ENCODE results near the gene GPR180.
A peak's percentile ranks its signal among the peaks of the same experiment; 100 is the strongest.
"Not testable (repeated sequence)": the region's sequence is repeated elsewhere in the genome, so short reads cannot be mapped to it uniquely, and the experiment has no call there.

The GPR180 gene

GRCh38 chr13:94598281-94598680 is 3.4 kb upstream of the GPR180 start:
- no peak for DNase-seq

- no peak for DNase-seq
Measured at GRCh38 chr13:94599877-94600276, 1.8 kb upstream of the GPR180 start.

GRCh38 chr13:94602467-94602866 is 810 bp downstream of the GPR180 start:
- DNase-seq = no peak

- no peak for DNase-seq
Measured at GRCh38 chr13:94607056-94607455, 5.4 kb downstream of the GPR180 start.

- DNase-seq = no peak
Measured at GRCh38 chr13:94607939-94608338, 6.3 kb downstream of the GPR180 start.

GRCh38 chr13:94608586-94608985 is 6.9 kb downstream of the GPR180 start:
- no peak for DNase-seq

GRCh38 chr13:94609196-94609595 is 7.5 kb downstream of the GPR180 start:
- DNase-seq = no peak

GRCh38 chr13:94610475-94610874 is 8.8 kb downstream of the GPR180 start:
- DNase-seq = no peak

- DNase-seq = no peak
Measured at GRCh38 chr13:94612050-94612449, 10.4 kb downstream of the GPR180 start.

GRCh38 chr13:94613051-94613450 is 11.4 kb downstream of the GPR180 start:
- DNase-seq = no peak

- no peak for DNase-seq
Measured at GRCh38 chr13:94617389-94618000, 15.8 kb downstream of the GPR180 start.

GRCh38 chr13:94620286-94620896 is 18.7 kb downstream of the GPR180 start:
- peak; percentile 22 for DNase-seq

- DNase-seq = no peak
Measured at GRCh38 chr13:94622344-94622743, 20.7 kb downstream of the GPR180 start.

- DNase-seq = no peak
Measured at GRCh38 chr13:94623316-94623715, 21.7 kb downstream of the GPR180 start.

- DNase-seq = no peak
Measured at GRCh38 chr13:94630858-94631257, 29.2 kb downstream of the GPR180 start.

GRCh38 chr13:94632226-94632980 is 30.7 kb downstream of the GPR180 start:
- no peak for DNase-seq

- not testable (repeated sequence) for DNase-seq
Measured at GRCh38 chr13:94636096-94636495, 34.4 kb downstream of the GPR180 start.

- DNase-seq = no peak
Measured at GRCh38 chr13:94636942-94637578, 35.4 kb downstream of the GPR180 start.

GRCh38 chr13:94637677-94638076 is 36.0 kb downstream of the GPR180 start:
- not testable (repeated sequence) for DNase-seq

GRCh38 chr13:94640721-94641120 is 39.1 kb downstream of the GPR180 start:
- peak; percentile 33 for DNase-seq

GRCh38 chr13:94641409-94641941 is 39.8 kb downstream of the GPR180 start:
- peak; percentile 69 for DNase-seq

- DNase-seq = no peak
Measured at GRCh38 chr13:94646904-94647303, 45.2 kb downstream of the GPR180 start.

GRCh38 chr13:94656176-94656575 is 54.5 kb downstream of the GPR180 start:
- DNase-seq = peak; percentile 54

Data from fibroblast of skin of right quadriceps (primary cell).